HepG2 (cell line): Measurements from ENCODE around the gene GGA1. TPM values are rescaled to one million over a fixed set of nuclear protein-coding genes. Genes with fewer than 3 reads are reported as not detected.

Experiments
- CCDC6 ChIP-seq: sonication (generic); formaldehyde crosslinking; IDR thresholded peaks from 2 replicates; pipeline ENCODE4 v1.8.1; 2022; ENCODE audit warnings: mild to moderate bottlenecking, missing genetic modification reagents, moderate library complexity
- FOXK2 ChIP-seq: fragments of 450-650 bp; IDR thresholded peaks from 2 replicates; pipeline ENCODE4 v1.6.1; 2016
- GTF3A ChIP-seq: sonication (generic); formaldehyde crosslinking; conservative IDR thresholded peaks from 2 replicates; pipeline ENCODE4 v1.4.0; 2020; ENCODE audit warnings: mild to moderate bottlenecking, missing genetic modification reagents
- HBP1 ChIP-seq: IDR thresholded peaks from 2 replicates; pipeline ENCODE4 v1.6.1; 2016; ENCODE audit warnings: low read depth, control low read depth
- HNF4A ChIP-seq: sonication (generic); formaldehyde crosslinking; IDR thresholded peaks from 2 replicates; pipeline ENCODE4 v1.4.0; 2020; ENCODE audit warnings: missing genetic modification reagents
- IRF1 ChIP-seq: sonication (generic); formaldehyde crosslinking; IDR thresholded peaks from 2 replicates; pipeline ENCODE4 v1.4.0; 2020; ENCODE audit warnings: low read depth, mild to moderate bottlenecking, missing genetic modification reagents
- JUND ChIP-seq: sonication (generic); formaldehyde crosslinking; IDR thresholded peaks from 2 replicates; pipeline ENCODE4 v1.8.0; 2022; ENCODE audit warnings: mild to moderate bottlenecking, missing genetic modification reagents
- MAF1 ChIP-seq: sonication (generic); formaldehyde crosslinking; IDR thresholded peaks from 2 replicates; pipeline ENCODE4 v1.5.0; 2020; ENCODE audit warnings: missing genetic modification reagents, borderline replicate concordance
- PCBP1 ChIP-seq: fragments of 200-400 bp; formaldehyde crosslinking; IDR thresholded peaks from 2 replicates; pipeline ENCODE4 v1.6.1; 2017; ENCODE audit warnings: mild to moderate bottlenecking, low read depth, low read length, borderline replicate concordance
- PPARG ChIP-seq: conservative IDR thresholded peaks from 2 replicates; pipeline ENCODE4 v1.6.1; 2016; ENCODE audit warnings: missing biosample characterization, missing genetic modification reagents
- RFXAP ChIP-seq: sonication (generic); formaldehyde crosslinking; IDR thresholded peaks from 2 replicates; pipeline ENCODE4 v1.4.0; 2020; ENCODE audit warnings: missing genetic modification reagents, borderline replicate concordance
- SALL2 ChIP-seq: sonication (generic); formaldehyde crosslinking; IDR thresholded peaks from 2 replicates; pipeline ENCODE4 v1.8.1; 2023; ENCODE audit warnings: mild to moderate bottlenecking, missing genetic modification reagents, inconsistent platforms
- TARDBP ChIP-seq: sonication (generic); formaldehyde crosslinking; IDR thresholded peaks from 2 replicates; pipeline ENCODE4 v1.8.0; 2022; ENCODE audit warnings: mild to moderate bottlenecking, missing genetic modification reagents
- TOPORS ChIP-seq: sonication (generic); formaldehyde crosslinking; IDR thresholded peaks from 2 replicates; pipeline ENCODE4 v1.8.0; 2023; ENCODE audit warnings: mild to moderate bottlenecking, missing genetic modification reagents
- U2AF1 ChIP-seq: fragments of 200-400 bp; formaldehyde crosslinking; optimal IDR thresholded peaks from 2 replicates; pipeline ENCODE3; 2017; ENCODE audit warnings: mild to moderate bottlenecking, low read depth, low read length
- ZBTB42 ChIP-seq: sonication (generic); formaldehyde crosslinking; IDR thresholded peaks from 2 replicates; pipeline ENCODE4 v1.5.0; 2020; ENCODE audit warnings: mild to moderate bottlenecking, missing genetic modification reagents
- ZFP36L1 ChIP-seq: sonication (generic); formaldehyde crosslinking; IDR thresholded peaks from 2 replicates; pipeline ENCODE4 v1.8.0; 2022; ENCODE audit warnings: mild to moderate bottlenecking, missing genetic modification reagents, moderate library complexity
- ZNF101 ChIP-seq: sonication (generic); formaldehyde crosslinking; IDR thresholded peaks from 2 replicates; pipeline ENCODE4 v1.4.0; 2020; ENCODE audit warnings: mild to moderate bottlenecking, low read depth, missing genetic modification reagents, borderline replicate concordance
- ZNF121 ChIP-seq: sonication (generic); formaldehyde crosslinking; IDR thresholded peaks from 2 replicates; pipeline ENCODE4 v1.5.0; 2020; ENCODE audit warnings: mild to moderate bottlenecking, missing genetic modification reagents
- ZNF143 ChIP-seq: sonication (generic); formaldehyde crosslinking; IDR thresholded peaks from 2 replicates; pipeline ENCODE4 v1.4.0; 2020; ENCODE audit warnings: missing genetic modification reagents
- ZNF30 ChIP-seq: sonication (generic); formaldehyde crosslinking; IDR thresholded peaks from 2 replicates; pipeline ENCODE4 v1.5.0; 2020; ENCODE audit warnings: mild to moderate bottlenecking, missing genetic modification reagents
- ZNF326 ChIP-seq: sonication (generic); formaldehyde crosslinking; IDR thresholded peaks from 2 replicates; pipeline ENCODE4 v1.4.0; 2020; ENCODE audit warnings: missing genetic modification reagents, borderline replicate concordance
- ZNF572 ChIP-seq: sonication (generic); formaldehyde crosslinking; IDR thresholded peaks from 2 replicates; pipeline ENCODE4 v1.5.1; 2020; ENCODE audit warnings: mild to moderate bottlenecking, missing genetic modification reagents
- ZNF598 ChIP-seq: sonication (generic); formaldehyde crosslinking; IDR thresholded peaks from 2 replicates; pipeline ENCODE4 v1.5.1; 2020; ENCODE audit warnings: mild to moderate bottlenecking, missing genetic modification reagents, borderline replicate concordance
- ZSCAN20 ChIP-seq: sonication (generic); formaldehyde crosslinking; IDR thresholded peaks from 2 replicates; pipeline ENCODE4 v1.4.0; 2020; ENCODE audit warnings: missing genetic modification reagents, mild to moderate bottlenecking, borderline replicate concordance
- polyA plus RNA-seq, 8 experiments: library from polyadenylated mRNA; depleted of rRNA in 3 of 8; stranded (reverse) in 7 of 8; unstranded in 1 of 8; fragments of >200 nt; fragmentation: Illumina TruSeq in 4 of 8; extraction: Trizol in 4 of 8; gene quantifications; 2 replicates each; pipeline versions ENCODE4 v1.2.1 to v1.2.3, GENCODE V29; 2011 to 2016; ENCODE audit warnings: low read depth in 4 of 8, missing spikeins in 1 of 8, mixed read lengths in 1 of 8; ENCODE audit not compliant: insufficient read depth in 1 of 8
- total RNA-seq, 5 experiments: library from RNA; depleted of rRNA; stranded (reverse); fragments of >200 nt; fragmentation: Illumina TruSeq; extraction: Trizol; gene quantifications; 2 replicates each; pipeline ENCODE4 v1.2.3, GENCODE V29; 2016; ENCODE audit warnings: low read depth in 1 of 5
- TF ChIP-seq, protein P1 (sequence below): sonication (generic); formaldehyde crosslinking; IDR thresholded peaks from 2 replicates; pipeline ENCODE4 v1.5.1; 2020; ENCODE audit warnings: mild to moderate bottlenecking, missing genetic modification reagents, moderate library complexity

The GGA1 gene
- total and polyA plus RNA-seq, 2 of the 13 experiments (the other 11 are each of a cell fraction or from before 2014, with no cell fraction given), result 29.1 to 87.2 TPM

GRCh38 chr22:37569921-37570660 is 38.5 kb upstream of the GGA1 start (continued):
- TF ChIP-seq ZNF143 (CRISPR knock-in tag) (0 out of 2 replicates have a peak, but pooled peaks have one; percentile 42), ZFP36L1 (CRISPR knock-in tag) (peak; percentile 82; the same call in 1 of the 2 replicates), ZNF598 (no peak), ZNF572 (CRISPR knock-in tag) (no peak), ZNF30 (CRISPR knock-in tag) (no peak), IRF1 (CRISPR knock-in tag) (no peak), ZNF326 (peak; percentile 97), FOXK2 (no peak), HNF4A (CRISPR knock-in tag) (peak; percentile 71), ZSCAN20 (no peak), JUND (CRISPR knock-in tag) (no peak), PPARG (CRISPR knock-in tag) (peak; percentile 70), CCDC6 (CRISPR knock-in tag) (0 out of 2 replicates have a peak, but pooled peaks have one; percentile 55), ZNF101 (CRISPR knock-in tag) (no peak), ZBTB42 (peak; percentile 74; the same call in 1 of the 2 replicates), TARDBP (CRISPR knock-in tag) (peak; percentile 85; the same call in 1 of the 2 replicates), SALL2 (CRISPR knock-in tag) (peak; percentile 73), RFXAP (CRISPR knock-in tag) (0 out of 2 replicates have a peak, but pooled peaks have one; percentile 50), MAF1 (CRISPR knock-in tag) (no peak), ZNF121 (CRISPR knock-in tag) (0 out of 2 replicates have a peak, but pooled peaks have one; percentile 31), U2AF1 (no peak), PCBP1 (0 out of 2 replicates have a peak, but pooled peaks have one; percentile 44), HBP1 (CRISPR knock-in tag) (no peak), TOPORS (CRISPR knock-in tag) (peak; percentile 42; the same call in 1 of the 2 replicates), GTF3A (CRISPR knock-in tag) (no peak)
- TF ChIP-seq, protein P1, sequence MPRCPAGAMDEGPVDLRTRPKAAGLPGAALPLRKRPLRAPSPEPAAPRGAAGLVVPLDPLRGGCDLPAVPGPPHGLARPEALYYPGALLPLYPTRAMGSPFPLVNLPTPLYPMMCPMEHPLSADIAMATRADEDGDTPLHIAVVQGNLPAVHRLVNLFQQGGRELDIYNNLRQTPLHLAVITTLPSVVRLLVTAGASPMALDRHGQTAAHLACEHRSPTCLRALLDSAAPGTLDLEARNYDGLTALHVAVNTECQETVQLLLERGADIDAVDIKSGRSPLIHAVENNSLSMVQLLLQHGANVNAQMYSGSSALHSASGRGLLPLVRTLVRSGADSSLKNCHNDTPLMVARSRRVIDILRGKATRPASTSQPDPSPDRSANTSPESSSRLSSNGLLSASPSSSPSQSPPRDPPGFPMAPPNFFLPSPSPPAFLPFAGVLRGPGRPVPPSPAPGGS, result no peak
